GM18870 (cell line): ENCODE data around the gene SCIN.

ENCODE experiments used
- ATAC-seq: cut with Tn5 transposase; IDR thresholded peaks from one replicate; pipeline ENCODE4 v1.9.1; 2021; ENCODE audit warnings: moderate library complexity; ENCODE audit not compliant: unreplicated experiment

SCIN gene

GRCh38 chr7:12567015-12567414 lies 3.5 kb upstream of the SCIN start:
- ATAC-seq, result peak; percentile 97

DNA sequence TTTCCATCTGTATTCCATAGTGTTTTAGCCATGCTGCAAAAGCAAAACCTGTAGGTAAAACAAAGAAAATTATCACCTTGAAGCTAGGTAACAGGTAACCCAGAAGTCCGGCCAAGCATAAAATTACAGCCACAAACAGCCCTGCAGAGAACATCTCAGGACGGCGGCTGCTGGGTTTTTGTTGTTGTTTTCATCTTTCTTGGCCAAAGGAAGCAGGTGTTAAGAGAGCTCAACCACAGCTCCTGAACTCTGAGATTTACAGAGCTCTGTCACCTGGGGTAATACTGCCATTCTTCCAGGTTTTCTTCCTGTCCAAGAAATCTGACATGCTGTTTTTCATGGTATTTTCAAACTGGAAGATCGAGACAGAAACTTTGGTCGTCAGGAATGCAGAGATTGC lies 847 bp upstream of the SCIN start:
- no peak for ATAC-seq

GRCh38 chr7:12570168-12570533 lies 369 bp upstream of the SCIN start:
- no peak for ATAC-seq

- ATAC-seq, result no peak
Measured at GRCh38 chr7:12571691-12572090, 1.2 kb downstream of the SCIN start.

DNA sequence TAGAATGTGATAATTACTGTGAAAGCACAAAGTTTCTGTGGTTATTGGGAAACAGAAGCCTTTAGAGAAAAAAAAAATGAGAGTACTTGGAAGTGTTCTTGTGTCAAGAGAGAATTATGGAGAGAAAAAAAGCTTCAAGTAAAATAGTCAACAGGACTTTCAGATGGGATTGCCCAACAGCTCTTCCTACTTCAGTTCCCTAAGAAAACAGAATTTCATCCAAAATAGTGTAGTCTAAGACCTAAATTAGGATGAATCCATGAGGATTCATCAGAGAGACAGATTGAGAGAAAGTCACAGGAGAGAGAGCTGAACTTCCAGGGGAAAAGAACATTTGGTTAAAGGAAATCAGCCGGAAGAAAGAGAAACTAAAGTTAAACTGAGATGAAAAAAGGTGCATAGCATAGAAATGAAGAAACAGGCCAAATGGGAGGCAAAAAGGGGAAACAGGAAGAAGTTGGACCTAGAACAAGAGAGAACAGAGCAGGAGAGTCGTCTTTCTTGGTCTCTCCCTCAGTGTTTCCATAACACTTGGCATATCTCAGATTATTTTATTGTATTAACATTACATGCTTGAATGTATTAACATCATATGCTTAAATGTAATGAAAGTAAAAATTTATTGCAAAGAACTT lies 2.5 kb downstream of the SCIN start:
- ATAC-seq, result no peak

DNA sequence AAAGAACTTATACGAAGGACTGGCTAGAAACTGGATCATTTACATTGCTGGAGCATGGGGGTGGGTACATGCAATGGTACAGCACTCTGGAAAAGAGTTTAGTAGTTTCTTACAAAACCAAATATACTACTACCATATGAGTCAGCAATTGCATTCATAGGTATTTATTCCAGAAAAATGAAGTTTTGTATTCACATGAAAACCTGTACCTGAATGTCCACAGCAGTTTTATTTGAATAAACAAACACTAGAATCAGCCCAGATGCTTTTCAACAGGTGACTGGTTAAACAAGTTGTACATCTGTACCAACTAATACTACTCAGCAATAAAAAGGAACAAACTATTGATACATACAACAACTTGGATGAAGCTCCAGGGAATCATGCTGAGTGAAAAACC lies 3.4 kb downstream of the SCIN start:
- ATAC-seq, result no peak

DNA sequence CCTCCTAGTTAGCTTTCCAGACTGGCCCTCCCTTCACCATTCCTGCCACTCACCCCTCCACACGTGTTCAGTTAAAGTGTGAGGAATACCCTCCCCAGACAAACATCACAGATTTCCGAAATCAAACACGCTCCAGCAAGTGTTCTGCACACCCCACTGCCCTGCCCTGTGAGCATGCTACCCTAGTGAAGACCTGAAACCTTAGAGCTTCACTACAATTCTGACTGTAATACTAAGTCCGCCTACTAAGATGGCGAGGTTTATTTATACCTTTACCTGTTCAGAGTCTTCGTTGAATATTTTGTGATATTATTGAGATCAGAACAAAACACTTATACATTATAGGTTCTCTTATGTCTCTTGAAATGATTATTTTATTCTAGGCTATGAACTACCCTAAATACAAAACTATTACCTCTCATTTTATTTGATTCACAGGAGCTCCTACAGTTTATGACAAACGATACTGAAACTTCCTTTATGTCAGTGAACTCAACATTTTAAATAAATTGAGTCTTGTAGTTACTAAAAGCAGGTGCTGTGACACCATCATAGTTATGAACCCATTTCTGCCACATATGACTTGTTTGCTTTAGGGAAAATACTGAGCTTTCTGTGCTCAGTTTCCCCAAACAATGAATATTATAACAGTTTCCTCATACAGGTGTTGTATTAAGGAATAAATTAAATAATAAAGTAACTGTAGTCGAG lies 8.6 kb downstream of the SCIN start:
- no peak for ATAC-seq

- no peak for ATAC-seq
Measured at GRCh38 chr7:12581897-12582296, 11.4 kb downstream of the SCIN start.

DNA sequence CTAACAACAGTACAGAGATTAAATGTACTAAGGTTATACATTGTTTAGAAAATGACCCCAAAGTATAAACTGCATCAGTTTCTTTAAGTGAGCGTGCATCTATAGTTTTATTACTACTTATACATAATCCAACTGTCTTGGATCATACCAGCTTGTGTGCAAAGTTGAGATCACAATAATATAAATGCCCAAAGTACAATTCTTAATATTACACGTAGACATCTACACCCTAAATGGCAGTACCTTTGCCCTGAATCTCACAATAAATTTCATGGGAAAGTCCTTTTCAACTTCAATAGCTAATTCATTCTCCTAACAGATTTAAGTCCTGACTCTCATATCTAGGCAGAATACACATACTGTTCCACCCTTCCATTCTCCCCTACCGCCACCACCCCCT lies 11.8 kb downstream of the SCIN start:
- no peak for ATAC-seq

DNA sequence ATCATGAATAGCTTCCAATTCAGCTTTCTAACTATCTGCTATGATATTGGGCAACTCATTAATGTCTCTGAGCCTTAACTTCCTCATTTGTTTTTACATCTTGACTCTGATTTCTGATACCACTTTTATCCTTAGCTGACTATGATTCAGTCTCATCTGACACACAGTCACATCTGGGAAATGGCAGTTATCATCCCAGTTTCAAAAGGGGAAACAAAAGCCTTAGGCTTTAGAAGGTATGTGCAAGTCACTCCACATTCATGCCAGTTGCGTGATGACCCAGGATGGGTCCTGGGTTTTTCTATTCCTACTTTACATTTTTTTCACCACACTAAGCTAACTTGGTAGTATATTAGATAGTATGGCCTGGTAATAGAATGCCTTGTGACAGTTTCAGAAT lies 12.7 kb downstream of the SCIN start:
- no peak for ATAC-seq

- no peak for ATAC-seq
Measured at GRCh38 chr7:12583922-12584321, 13.4 kb downstream of the SCIN start.

- peak; percentile 100 for ATAC-seq
Measured at GRCh38 chr7:12584930-12585329, 14.4 kb downstream of the SCIN start.

- no peak for ATAC-seq
Measured at GRCh38 chr7:12586271-12586670, 15.8 kb downstream of the SCIN start.

DNA sequence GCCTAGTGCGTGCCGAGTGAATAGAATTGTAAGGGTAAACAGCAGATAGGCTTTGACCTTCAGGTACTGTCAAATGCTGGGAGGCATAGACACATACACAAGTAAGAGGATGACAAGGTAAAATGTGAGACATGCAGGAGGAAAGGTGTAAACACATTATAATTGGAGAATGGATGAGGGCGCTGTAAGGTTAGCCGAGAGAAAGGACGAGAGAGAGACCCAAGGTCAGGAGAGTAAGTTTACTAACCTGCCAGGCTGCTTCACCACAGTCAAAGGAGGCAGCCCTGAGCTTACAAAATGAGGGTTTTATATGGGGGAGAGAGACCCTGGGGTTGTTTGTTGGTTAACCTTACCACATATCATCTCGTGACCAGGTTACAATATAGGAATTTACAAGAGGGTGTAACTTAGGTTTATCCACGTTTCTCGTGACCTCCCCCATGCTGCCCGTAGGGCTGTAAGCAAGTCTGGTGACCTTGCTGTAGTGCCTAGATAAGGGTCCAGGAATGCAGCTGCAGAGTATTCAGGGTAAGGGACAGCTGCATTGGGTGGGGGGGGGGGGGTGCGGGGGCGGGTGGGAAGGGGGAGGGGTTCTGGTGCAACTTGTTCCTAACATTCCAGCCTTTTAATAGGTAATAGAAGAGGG lies 17.9 kb downstream of the SCIN start:
- no peak for ATAC-seq

- no peak for ATAC-seq
Measured at GRCh38 chr7:12590559-12590958, 20.0 kb downstream of the SCIN start.

- ATAC-seq, result no peak
Measured at GRCh38 chr7:12594122-12594897, 23.8 kb downstream of the SCIN start.

GRCh38 chr7:12595148-12595547 lies 24.6 kb downstream of the SCIN start:
- ATAC-seq, result no peak

- no peak for ATAC-seq
Measured at GRCh38 chr7:12596225-12596790, 25.8 kb downstream of the SCIN start.

- ATAC-seq, result peak; percentile 94
Measured at GRCh38 chr7:12601302-12601869, 30.9 kb downstream of the SCIN start.

DNA sequence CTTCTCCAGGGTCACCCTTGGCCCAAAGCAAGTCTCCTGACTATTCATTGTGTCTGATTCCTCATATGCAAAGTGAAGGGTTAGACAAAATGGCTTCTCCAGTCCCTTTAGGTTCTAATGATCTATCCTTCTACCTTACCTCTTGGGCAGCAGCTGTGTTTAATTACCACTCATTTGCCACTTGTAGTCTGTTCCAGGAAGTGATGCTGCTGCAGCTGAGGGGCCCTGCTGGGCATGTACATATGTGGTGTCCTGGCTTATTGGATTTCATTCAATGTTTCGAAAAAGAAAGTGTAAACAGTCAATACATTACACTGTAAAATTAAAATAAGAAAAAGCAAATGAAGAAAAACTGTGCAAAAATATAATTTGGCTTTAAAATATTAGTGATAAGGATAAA lies 36.6 kb downstream of the SCIN start:
- no peak for ATAC-seq

- ATAC-seq, result no peak
Measured at GRCh38 chr7:12609561-12609960, 39.0 kb downstream of the SCIN start.
